ENCODE data around the gene CCL18. TPM values are rescaled to one million over a fixed set of nuclear protein-coding genes. Genes with fewer than 3 reads are reported as not detected.

CCL18 gene
- total RNA-seq, 4 donors from 2014 or later = 1.5 TPM; not detected in 3

- Histone ChIP-seq H3K4me3 (no peak overlapping the region), H3K27me3 (no peaks in the 10 kb centered on the region), H3K4me1 (no peaks in the 10 kb centered on the region), H3K36me3 (no peaks in the 10 kb centered on the region), H3K27ac (no peak overlapping the region), H3K9me3 (no peaks in the 10 kb centered on the region)
- WGBS = 88% methylated on average over 2 of the region's 2 CpGs
- no peak for DNase-seq (ENCODE audit: low spot score in 2 of 2)
- TF ChIP-seq EP300 (IDR thresholded peaks at IDR 0.05) = no peak
- no peak for TF ChIP-seq CTCF (IDR thresholded peaks at IDR 0.05)
- TF ChIP-seq POLR2AphosphoS5 (IDR thresholded peaks at IDR 0.05) = no peak
- TF ChIP-seq POLR2A (IDR thresholded peaks at IDR 0.05) = no peak
Measured at GRCh38 chr17:36019423-36019822, 44.6 kb upstream of the CCL18 start.

GRCh38 chr17:36024106-36024869, 39.8 kb upstream of the CCL18 start:
- TF ChIP-seq EP300 (IDR thresholded peaks at IDR 0.05) (no peak), CTCF (IDR thresholded peaks at IDR 0.05) (no peak), POLR2A (IDR thresholded peaks at IDR 0.05) (no peak), POLR2AphosphoS5 (IDR thresholded peaks at IDR 0.05) (no peak)
- no peaks in the 10 kb centered on the region for H3K4me1 ChIP-seq
- 84% methylated on average over 6 of the region's 6 CpGs for WGBS
- no peaks in the 10 kb centered on the region for H3K9me3 ChIP-seq
- H3K27ac ChIP-seq = no peak overlapping the region
- no peaks in the 10 kb centered on the region for H3K36me3 ChIP-seq
- no peak overlapping the region for H3K4me3 ChIP-seq
- H3K27me3 ChIP-seq = no peaks in the 10 kb centered on the region
- no peak for DNase-seq (ENCODE audit: low spot score in 2 of 2)

GRCh38 chr17:36027761-36028160, 36.3 kb upstream of the CCL18 start:
- Histone ChIP-seq H3K4me3 (no peak overlapping the region), H3K27me3 (no peaks in the 10 kb centered on the region), H3K4me1 (no peaks in the 10 kb centered on the region), H3K36me3 (no peaks in the 10 kb centered on the region), H3K9me3 (no peaks in the 10 kb centered on the region), H3K27ac (no peak overlapping the region)
- 45% methylated on average over 4 of the region's 4 CpGs for WGBS
- no peak for TF ChIP-seq POLR2A (IDR thresholded peaks at IDR 0.05)
- TF ChIP-seq POLR2AphosphoS5 (IDR thresholded peaks at IDR 0.05) = no peak
- DNase-seq (ENCODE audit: low spot score in 2 of 2) = no peak

- DNase-seq (ENCODE audit: low spot score in 2 of 2) = no peak
- H3K4me1 ChIP-seq = no peaks in the 10 kb centered on the region
- no peak overlapping the region for H3K27ac ChIP-seq
- H3K9me3 ChIP-seq = no peaks in the 10 kb centered on the region
- TF ChIP-seq EP300 (IDR thresholded peaks at IDR 0.05) = no peak
- TF ChIP-seq POLR2A (IDR thresholded peaks at IDR 0.05) = no peak
- TF ChIP-seq POLR2AphosphoS5 (IDR thresholded peaks at IDR 0.05) = no peak
- no peak for TF ChIP-seq CTCF (IDR thresholded peaks at IDR 0.05)
- H3K27me3 ChIP-seq = no peaks in the 10 kb centered on the region
- WGBS = 95% methylated on average over 1 of the region's 1 CpG
- no peak overlapping the region for H3K4me3 ChIP-seq
- no peaks in the 10 kb centered on the region for H3K36me3 ChIP-seq
Measured at GRCh38 chr17:36030956-36031355, 33.1 kb upstream of the CCL18 start.

GRCh38 chr17:36034127-36034526, 29.9 kb upstream of the CCL18 start:
- Histone ChIP-seq H3K27ac (no peak overlapping the region), H3K27me3 (no peaks in the 10 kb centered on the region), H3K4me3 (no peak overlapping the region), H3K36me3 (no peaks in the 10 kb centered on the region), H3K9me3 (no peaks in the 10 kb centered on the region), H3K4me1 (no peaks in the 10 kb centered on the region)
- TF ChIP-seq POLR2A (IDR thresholded peaks at IDR 0.05) (no peak), CTCF (IDR thresholded peaks at IDR 0.05) (no peak), POLR2AphosphoS5 (IDR thresholded peaks at IDR 0.05) (no peak), EP300 (IDR thresholded peaks at IDR 0.05) (no peak)
- DNase-seq (ENCODE audit: low spot score in 2 of 2) = no peak
- WGBS = 66% methylated on average over 3 of the region's 3 CpGs
